GM12878 (cell line): Measurements from ENCODE around the gene C22orf42. TPM values are rescaled to one million over a fixed set of nuclear protein-coding genes. Genes with fewer than 3 reads are reported as not detected.
"Not testable (repeated sequence)": the region's sequence is repeated elsewhere in the genome, so short reads cannot be mapped to it uniquely, and the experiment has no call there.

Experiments
- ATAC-seq: fragments of 200-7000 bp; cut with Tn5 transposase; 3 replicates; pipeline ENCODE4 v1.9.1; 2020; ENCODE audit warnings: mild to moderate bottlenecking, moderate library complexity
- BruUV-seq: library from RNA; stranded (reverse); fragments of 400-500 nt; replicated peaks from 2 replicates; lab custom pipeline; 2021; lab: Mats Ljungman, UMichigan
- CTCF ChIA-PET: fragments of 300-600 bp; sonication (Branson Sonifier 250); formaldehyde crosslinking; extraction: SDS; loops from one replicate; lab custom pipeline; 2021; ENCODE audit warnings: inconsistent platforms; lab: Yijun Ruan, JAX
- POLR2A ChIA-PET: fragments of 350-600 bp; formaldehyde crosslinking; extraction: SDS; loops from one replicate; lab custom pipeline; 2021; ENCODE audit warnings: inconsistent platforms; lab: Charles Lee
- RAD21 ChIA-PET: fragments of 300-600 bp; sonication (Branson Sonifier 250); formaldehyde crosslinking; loops from one replicate; lab custom pipeline; 2023; ENCODE audit warnings: antibody characterized with exemption; ENCODE audit not compliant: unreplicated experiment; lab: Charles Lee
- SMC1A ChIA-PET: fragments of 300-600 bp; sonication (Branson Sonifier 250); formaldehyde crosslinking; loops from one replicate; lab custom pipeline; 2023; ENCODE audit not compliant: unreplicated experiment, uncharacterized antibody; lab: Charles Lee
- DNase-seq: peaks from one replicate; pipeline ENCODE4 v3.0.0-alpha.2; 2011; ENCODE audit warnings: low read depth, low spot score
- FAIRE-seq: peaks from 3 replicates; lab custom pipeline; 2011; peaks lifted over from hg19 to GRCh38; lab: Jason Lieb, UNC
- H2AFZ ChIP-seq: 2 replicates; pipeline ENCODE4 v1.6.0; 2011; ENCODE audit warnings: low read depth, low read length, control low read depth; ENCODE audit not compliant: control insufficient read depth
- H3K27ac ChIP-seq: 2 replicates; pipeline ENCODE4 v1.5.1; 2011; ENCODE audit warnings: control low read depth; ENCODE audit not compliant: control insufficient read depth, insufficient read depth
- H3K27me3 ChIP-seq, 2 experiments: replicated peaks in 1 of 2; 2 replicates each; pipeline versions ENCODE4 v1.6.0 to v1.6.1; 2011; ENCODE audit warnings: low read length in 1 of 2; ENCODE audit not compliant: control insufficient read depth in 2 of 2, insufficient read depth in 2 of 2
- H3K36me3 ChIP-seq, 2 experiments: 2 replicates each; pipeline ENCODE4 v1.5.1; 2011; ENCODE audit warnings: low read length in 1 of 2; ENCODE audit not compliant: control insufficient read depth in 2 of 2, insufficient read depth in 2 of 2
- H3K4me1 ChIP-seq: 2 replicates; pipeline ENCODE4 v1.6.1; 2011; ENCODE audit warnings: mild to moderate bottlenecking, low read length, moderate library complexity, mixed read lengths; ENCODE audit not compliant: control insufficient read depth, insufficient read depth
- H3K4me2 ChIP-seq: 2 replicates; pipeline ENCODE4 v1.6.0; 2011; ENCODE audit warnings: control low read depth; ENCODE audit not compliant: control insufficient read depth, insufficient read depth
- H3K4me3 ChIP-seq: fragments of 200-600 bp; sonication (generic); 2 replicates; pipeline ENCODE4 v1.5.1; 2016
- H3K79me2 ChIP-seq: 2 replicates; pipeline ENCODE4 v1.6.0; 2011; ENCODE audit warnings: low read length; ENCODE audit not compliant: control insufficient read depth, insufficient read depth
- H3K9ac ChIP-seq: 2 replicates; pipeline ENCODE4 v1.8.0; 2011; ENCODE audit warnings: low read length, control low read depth, mixed read lengths; ENCODE audit not compliant: control insufficient read depth, insufficient read depth
- H3K9me3 ChIP-seq: replicated peaks from 3 replicates; pipeline ENCODE4 v1.5.1; 2011; ENCODE audit warnings: mild to moderate bottlenecking, low read length; ENCODE audit not compliant: control insufficient read depth, insufficient read depth
- H4K20me1 ChIP-seq: 2 replicates; pipeline ENCODE4 v1.6.0; 2011; ENCODE audit not compliant: control insufficient read depth, insufficient read depth
- BACH1 ChIP-seq: fragments of 450-650 bp; IDR thresholded peaks from 2 replicates; pipeline ENCODE4 v1.6.1; 2017; ENCODE audit warnings: mild to moderate bottlenecking, borderline replicate concordance
- BMI1 ChIP-seq: fragments of 450-650 bp; IDR thresholded peaks from 2 replicates; pipeline ENCODE4 v1.6.1; 2016; ENCODE audit warnings: mild to moderate bottlenecking, moderate library complexity, borderline replicate concordance
- DPF2 ChIP-seq: fragments of 450-650 bp; IDR thresholded peaks from 2 replicates; pipeline ENCODE4 v1.6.1; 2017; ENCODE audit warnings: mild to moderate bottlenecking
- EGR1 ChIP-seq, 2 experiments: IDR thresholded peaks; 1 replicate in 1 of 2; 2 replicates in 1 of 2; pipeline ENCODE4 v1.6.1; 2011 to 2012; ENCODE audit warnings: low read depth in 2 of 2, low read length in 2 of 2, borderline replicate concordance in 1 of 2, mild to moderate bottlenecking in 1 of 2, moderate library complexity in 1 of 2
- GATAD2B ChIP-seq: fragments of 450-650 bp; conservative IDR thresholded peaks from 2 replicates; pipeline ENCODE4 v1.6.1; 2017; ENCODE audit warnings: low read depth, mild to moderate bottlenecking, moderate library complexity
- NFYA ChIP-seq: IDR thresholded peaks from 2 replicates; pipeline ENCODE4 v1.6.1; 2011; ENCODE audit warnings: low read depth, mild to moderate bottlenecking, low read length, improper control_type of control experiment, borderline replicate concordance
- SMAD5 ChIP-seq: IDR thresholded peaks from 2 replicates; pipeline ENCODE4 v1.6.1; 2016; ENCODE audit warnings: antibody characterized with exemption, low read depth
- ZNF274 ChIP-seq: IDR thresholded peaks from one replicate; pipeline ENCODE4 v1.8.0; 2011; ENCODE audit not compliant: insufficient read length, insufficient read depth
- WGBS: methylation state at CpG from one replicate; pipeline ENCODE4 v1.1.6; 2016; ENCODE audit warnings: low lambda C conversion rate; ENCODE audit not compliant: insufficient replicate concordance, insufficient coverage; ENCODE audit errors: missing lambda C conversion rate; 5-methylcytosine and 5-hydroxymethylcytosine counted together
- in situ Hi-C: fragments of 300-500 bp; cut with MboI; formaldehyde crosslinking; loops from 9 replicates; pipeline ENCODE4 v1.14.3; 2018; ENCODE audit warnings: mixed read lengths
- intact Hi-C: fragments of 100-400 bp; cut with micrococcal nuclease; formaldehyde crosslinking; loops from one replicate; pipeline ENCODE4 v1.14.2; 2022; ENCODE audit not compliant: unreplicated experiment
- polyA plus RNA-seq, 11 experiments: library from polyadenylated mRNA; depleted of rRNA in 4 of 11; unstranded in 6 of 11; stranded (reverse) in 5 of 11; fragments of >200 nt; fragmentation: Nextera tagmentation in 4 of 11; fragmentation: Illumina TruSeq in 1 of 11; extraction: Ambion mirVana in 4 of 11; extraction: Trizol in 1 of 11; gene quantifications; 1 replicate in 1 of 11; 2 replicates in 10 of 11; pipeline versions ENCODE4 v1.2.1 to v1.2.3, GENCODE V29; 2011 to 2016; ENCODE audit warnings: inconsistent platforms in 2 of 11, missing spikeins in 2 of 11, low read depth in 1 of 11
- total RNA-seq, 4 experiments: library from RNA; depleted of rRNA in 3 of 4; stranded (reverse); fragments of >200 nt in 3 of 4; fragmentation: Illumina TruSeq in 1 of 4; extraction: Trizol in 1 of 4; gene quantifications; 2 replicates each; pipeline versions ENCODE4 v1.2.1 to v1.2.3, GENCODE V29; 2013 to 2021
- TF ChIP-seq, protein P1 (sequence below): IDR thresholded peaks from 2 replicates; pipeline ENCODE4 v1.6.1; 2012; ENCODE audit warnings: mild to moderate bottlenecking, low read depth, low read length

Gene C22orf42
- total and polyA plus RNA-seq, 10 of the 15 experiments (the other 5 are each of a cell fraction or from before 2014, with no cell fraction given): not detected

DNA sequence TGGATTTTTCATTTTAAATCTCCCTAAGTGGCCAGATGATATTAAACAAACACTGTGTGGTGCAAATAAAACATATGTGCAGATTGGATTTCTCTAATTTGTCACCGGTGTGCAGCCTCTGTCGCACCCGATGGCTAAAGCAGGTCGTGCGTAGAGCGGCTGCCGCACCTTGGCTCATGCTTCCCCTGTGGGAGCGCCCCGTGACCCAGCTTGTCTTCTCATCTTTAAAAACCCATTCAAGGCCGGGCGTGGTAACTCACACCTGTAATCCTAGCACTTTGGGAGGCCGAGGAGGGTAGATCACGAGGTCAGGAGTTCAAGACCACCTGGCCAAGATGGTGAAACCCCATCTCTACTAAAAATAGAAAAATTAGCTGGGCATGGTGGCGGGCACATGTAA lies 24.3 kb downstream of the C22orf42 start:
- H3K27me3 ChIP-seq, ATAC-seq, H3K4me3 ChIP-seq, POLR2A ChIA-PET, H3K79me2 ChIP-seq, H3K27ac ChIP-seq, in situ Hi-C loops, H3K9ac ChIP-seq, BruUV-seq, RAD21 ChIA-PET, intact Hi-C loops, FAIRE-seq, H3K36me3 ChIP-seq, H3K4me1 ChIP-seq, CTCF ChIA-PET, H4K20me1 ChIP-seq, H3K4me2 ChIP-seq, SMC1A ChIA-PET, DNase-seq, H3K9me3 ChIP-seq, H2AFZ ChIP-seq: not testable (repeated sequence)
- 68% methylated on average over 14 of the region's 14 CpGs for WGBS

- intact Hi-C loops: no loop called here
- BruUV-seq: no TSS peak
- no peaks in the 10 kb centered on the region; a peak in 1 of 4 replicates for H3K27me3 ChIP-seq
- no peak for TF ChIP-seq EGR1 (IDR thresholded peaks at IDR 0.05; ENCODE audit: borderline replicate concordance in 1 of 2, low read depth in 2 of 2, low read length in 2 of 2)
- no peak for TF ChIP-seq BMI1
- TF ChIP-seq SMAD5: no peak
- TF ChIP-seq NFYA: no peak
- no peak for TF ChIP-seq ZNF274
- TF ChIP-seq, protein P1, sequence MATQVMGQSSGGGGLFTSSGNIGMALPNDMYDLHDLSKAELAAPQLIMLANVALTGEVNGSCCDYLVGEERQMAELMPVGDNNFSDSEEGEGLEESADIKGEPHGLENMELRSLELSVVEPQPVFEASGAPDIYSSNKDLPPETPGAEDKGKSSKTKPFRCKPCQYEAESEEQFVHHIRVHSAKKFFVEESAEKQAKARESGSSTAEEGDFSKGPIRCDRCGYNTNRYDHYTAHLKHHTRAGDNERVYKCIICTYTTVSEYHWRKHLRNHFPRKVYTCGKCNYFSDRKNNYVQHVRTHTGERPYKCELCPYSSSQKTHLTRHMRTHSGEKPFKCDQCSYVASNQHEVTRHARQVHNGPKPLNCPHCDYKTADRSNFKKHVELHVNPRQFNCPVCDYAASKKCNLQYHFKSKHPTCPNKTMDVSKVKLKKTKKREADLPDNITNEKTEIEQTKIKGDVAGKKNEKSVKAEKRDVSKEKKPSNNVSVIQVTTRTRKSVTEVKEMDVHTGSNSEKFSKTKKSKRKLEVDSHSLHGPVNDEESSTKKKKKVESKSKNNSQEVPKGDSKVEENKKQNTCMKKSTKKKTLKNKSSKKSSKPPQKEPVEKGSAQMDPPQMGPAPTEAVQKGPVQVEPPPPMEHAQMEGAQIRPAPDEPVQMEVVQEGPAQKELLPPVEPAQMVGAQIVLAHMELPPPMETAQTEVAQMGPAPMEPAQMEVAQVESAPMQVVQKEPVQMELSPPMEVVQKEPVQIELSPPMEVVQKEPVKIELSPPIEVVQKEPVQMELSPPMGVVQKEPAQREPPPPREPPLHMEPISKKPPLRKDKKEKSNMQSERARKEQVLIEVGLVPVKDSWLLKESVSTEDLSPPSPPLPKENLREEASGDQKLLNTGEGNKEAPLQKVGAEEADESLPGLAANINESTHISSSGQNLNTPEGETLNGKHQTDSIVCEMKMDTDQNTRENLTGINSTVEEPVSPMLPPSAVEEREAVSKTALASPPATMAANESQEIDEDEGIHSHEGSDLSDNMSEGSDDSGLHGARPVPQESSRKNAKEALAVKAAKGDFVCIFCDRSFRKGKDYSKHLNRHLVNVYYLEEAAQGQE: no peak
- no peak for TF ChIP-seq DPF2
- no peak for TF ChIP-seq GATAD2B
- no peak for TF ChIP-seq BACH1
- TF ChIP-seq, all 136 proteins: peak for 0
- no peak for DNase-seq
- ChIA-PET SMC1A (no interaction called here), RAD21 (no interaction called here), POLR2A (interaction anchor here (0.6 kb wide), 1 partner anchor 14 kb away, joined by 8 read pairs; no protein-coding TSS in a partner anchor), CTCF (interaction anchor here (1.0 kb wide), 1 partner anchor 134 kb away, joined by 5 read pairs; no protein-coding TSS in a partner anchor)
- Histone ChIP-seq H4K20me1 (no peaks in the 10 kb centered on the region), H2AFZ (no peak overlapping the region), H3K4me3 (no peak overlapping the region), H3K4me1 (peaks cover 4% of the 10 kb centered on the region), H3K4me2 (no peak overlapping the region), H3K27ac (no peak overlapping the region), H3K9me3 (no peaks in the 10 kb centered on the region), H3K79me2 (no peaks in the 10 kb centered on the region), H3K9ac (no peak overlapping the region), H3K36me3 (no peaks in the 10 kb centered on the region)
- in situ Hi-C loops: no loop called here
- ATAC-seq: no peak
- FAIRE-seq: no peak
- 0% methylated on average over 1 of the region's 1 CpG for WGBS
These were observed 26.3 kb downstream of the C22orf42 start for GRCh38 chr22:32132783-32133182.
